Left lung (tissue), 10 donors: ENCODE data around the gene PLBD1. TPM values are rescaled to one million over a fixed set of nuclear protein-coding genes. Genes with fewer than 3 reads are reported as not detected.

Source experiments
- ATAC-seq: fragments of 200-7000 bp; cut with Tn5 transposase; one replicate; pipeline ENCODE4 v1.9.1; 2020; ENCODE audit warnings: moderate library complexity
- DNase-seq, 4 donors: peaks; one replicate each; pipeline ENCODE4 v3.0.0-alpha.2; 2013 to 2020
- H3K27ac ChIP-seq, 2 donors: fragments of 200-600 bp; sonication (generic) in 1 of 2; one replicate each; pipeline versions ENCODE4 v1.5.0 to v1.8.0; 2020 to 2021
- H3K27me3 ChIP-seq, 2 donors: fragments of 200-600 bp; sonication (generic) in 1 of 2; one replicate each; pipeline versions ENCODE4 v1.5.0 to v1.8.0; 2020 to 2021
- H3K36me3 ChIP-seq, 2 donors: fragments of 200-600 bp; sonication (generic) in 1 of 2; one replicate each; pipeline versions ENCODE4 v1.5.0 to v1.8.0; 2020 to 2021
- H3K4me1 ChIP-seq, 2 donors: fragments of 200-600 bp; one replicate each; pipeline ENCODE4 v1.8.0; 2021
- H3K4me3 ChIP-seq, 2 donors: fragments of 200-600 bp; sonication (generic) in 1 of 2; one replicate each; pipeline versions ENCODE4 v1.5.0 to v1.8.0; 2020 to 2021; ENCODE audit warnings: mild to moderate bottlenecking in 1 of 2
- H3K9me3 ChIP-seq, 2 donors: fragments of 200-600 bp; sonication (generic) in 1 of 2; one replicate each; pipeline versions ENCODE4 v1.5.0 to v1.8.0; 2020 to 2021
- intact Hi-C, 2 donors: fragments of 100-400 bp; cut with DNase I; formaldehyde crosslinking; loops; one replicate each; pipeline versions ENCODE4 v1.11.2 to v1.14.2; 2022
- polyA plus RNA-seq, 6 donors: library from polyadenylated mRNA; unstranded; fragments of 120-200 nt; gene quantifications; one replicate each; pipeline ENCODE4 v1.2.1, GENCODE V29; 2013; ENCODE audit not compliant: insufficient read length in 6 of 6
- total RNA-seq, 2 donors: library from RNA; stranded (reverse); fragmentation: NEBNext Ultra II Directional; extraction: Animal tissue kit (Norgen Biotek cat#: 25700); gene quantifications; one replicate each; pipeline ENCODE4 v1.2.1, GENCODE V29; 2021
- TF ChIP-seq, protein P1 (sequence below), 2 donors: fragments of 200-600 bp; sonication (generic) in 1 of 2; IDR thresholded peaks; one replicate each; pipeline versions ENCODE4 v1.5.0 to v1.8.0; 2021; ENCODE audit warnings: antibody characterized with exemption in 2 of 2
- donor health status: DM: no; HTN: yes; CAD: no.
- donor health status: DM: no; HTN: no; CAD: no.

The PLBD1 gene
- total and polyA plus RNA-seq, 8 donors: 26.3 to 44.8 (median 30.5) TPM

DNA sequence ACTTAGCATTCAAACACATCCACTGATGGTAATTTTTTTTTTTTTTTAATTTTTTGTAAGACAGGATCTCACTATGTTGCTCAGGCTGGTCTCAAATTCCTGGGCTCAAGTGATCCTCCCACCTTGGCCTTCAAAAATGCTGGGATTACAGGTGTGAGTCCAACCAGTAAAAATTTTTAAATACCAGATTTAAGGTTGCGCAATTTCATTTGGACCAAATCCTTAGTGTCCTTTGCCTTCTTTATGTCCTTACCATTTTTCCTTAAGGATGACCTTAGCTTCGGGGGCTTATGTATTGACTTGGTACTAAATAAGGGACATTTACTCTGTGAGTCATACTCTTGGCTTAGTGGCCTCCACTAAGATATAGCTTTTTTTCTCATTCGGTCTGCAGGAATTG, 4.1 kb upstream of the PLBD1 start:
- no peaks in the 10 kb centered on the region for H3K9me3 ChIP-seq
- no peak for DNase-seq
- H3K36me3 ChIP-seq: no peaks in the 10 kb centered on the region
- TF ChIP-seq, protein P1, sequence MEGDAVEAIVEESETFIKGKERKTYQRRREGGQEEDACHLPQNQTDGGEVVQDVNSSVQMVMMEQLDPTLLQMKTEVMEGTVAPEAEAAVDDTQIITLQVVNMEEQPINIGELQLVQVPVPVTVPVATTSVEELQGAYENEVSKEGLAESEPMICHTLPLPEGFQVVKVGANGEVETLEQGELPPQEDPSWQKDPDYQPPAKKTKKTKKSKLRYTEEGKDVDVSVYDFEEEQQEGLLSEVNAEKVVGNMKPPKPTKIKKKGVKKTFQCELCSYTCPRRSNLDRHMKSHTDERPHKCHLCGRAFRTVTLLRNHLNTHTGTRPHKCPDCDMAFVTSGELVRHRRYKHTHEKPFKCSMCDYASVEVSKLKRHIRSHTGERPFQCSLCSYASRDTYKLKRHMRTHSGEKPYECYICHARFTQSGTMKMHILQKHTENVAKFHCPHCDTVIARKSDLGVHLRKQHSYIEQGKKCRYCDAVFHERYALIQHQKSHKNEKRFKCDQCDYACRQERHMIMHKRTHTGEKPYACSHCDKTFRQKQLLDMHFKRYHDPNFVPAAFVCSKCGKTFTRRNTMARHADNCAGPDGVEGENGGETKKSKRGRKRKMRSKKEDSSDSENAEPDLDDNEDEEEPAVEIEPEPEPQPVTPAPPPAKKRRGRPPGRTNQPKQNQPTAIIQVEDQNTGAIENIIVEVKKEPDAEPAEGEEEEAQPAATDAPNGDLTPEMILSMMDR (IDR thresholded peaks at IDR 0.05): no peak
- no peak overlapping the region for H3K4me3 ChIP-seq
- ATAC-seq: no peak
- peaks cover 0 to 36% of the 10 kb centered on the region in 2 donors for H3K4me1 ChIP-seq
- H3K27ac ChIP-seq: no peak overlapping the region
- intact Hi-C loops: no loop called here
- peaks cover 0 to 13% of the 10 kb centered on the region in 2 donors for H3K27me3 ChIP-seq

DNA sequence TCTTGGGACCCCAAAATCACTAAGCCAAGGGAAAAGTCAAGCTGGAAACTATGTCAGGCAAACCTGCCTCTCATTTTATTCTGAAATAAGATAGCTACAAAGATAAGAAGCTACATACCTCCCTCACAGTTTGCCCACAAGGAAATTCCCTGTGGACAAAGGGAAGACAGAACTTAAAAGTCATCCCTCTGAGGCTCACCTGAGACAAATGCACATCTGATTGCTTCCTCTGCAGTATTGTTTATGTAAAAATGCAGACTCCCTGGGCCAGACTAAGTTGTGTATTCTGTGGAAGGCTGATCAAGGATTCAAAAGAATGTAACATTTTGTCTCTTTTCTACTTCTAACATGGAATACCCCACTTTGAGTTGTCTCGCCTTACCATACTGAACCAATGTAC, 2.5 kb upstream of the PLBD1 start:
- Histone ChIP-seq H3K9me3 (no peaks in the 10 kb centered on the region), H3K4me1 (peaks cover 0 to 41% of the 10 kb centered on the region in 2 donors), H3K27me3 (peaks cover 0 to 14% of the 10 kb centered on the region in 2 donors), H3K27ac (no peak overlapping the region), H3K4me3 (no peak overlapping the region), H3K36me3 (no peaks in the 10 kb centered on the region)
- ATAC-seq: no peak
- DNase-seq: no peak
- TF ChIP-seq, protein P1 (IDR thresholded peaks at IDR 0.05): no peak
- intact Hi-C loops: no loop called here

GRCh38 chr12:14564336-14564959, 3.2 kb downstream of the PLBD1 start:
- ATAC-seq: no peak
- Histone ChIP-seq H3K27ac (no peak overlapping the region), H3K27me3 (peaks cover 0 to 14% of the 10 kb centered on the region in 2 donors), H3K36me3 (no peaks in the 10 kb centered on the region), H3K4me3 (no peak overlapping the region), H3K4me1 (peaks cover 0 to 83% of the 10 kb centered on the region in 2 donors), H3K9me3 (no peaks in the 10 kb centered on the region)
- DNase-seq: no peak
- TF ChIP-seq, protein P1 (IDR thresholded peaks at IDR 0.05): no peak
- intact Hi-C loops: no loop called here

DNA sequence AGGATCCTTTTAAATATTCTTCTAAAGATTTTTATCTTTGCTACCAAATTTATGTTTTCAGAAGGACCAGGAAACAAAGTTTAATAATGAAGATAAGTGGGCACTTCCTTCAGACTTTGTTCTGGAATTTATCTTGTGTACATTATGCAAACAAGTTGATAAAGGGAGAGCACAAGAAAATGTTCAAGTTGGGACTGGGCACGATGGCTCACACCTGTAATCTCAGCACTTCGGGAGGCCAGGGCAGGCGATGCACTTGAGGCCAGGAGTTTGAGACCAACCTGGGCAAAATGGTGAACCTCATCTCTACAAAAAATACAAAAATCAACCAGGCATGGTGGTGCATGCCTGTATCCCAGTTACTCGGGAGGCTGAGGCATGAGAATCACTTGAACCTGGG, 4.6 kb downstream of the PLBD1 start:
- Histone ChIP-seq H3K36me3 (no peaks in the 10 kb centered on the region), H3K4me3 (no peak overlapping the region), H3K4me1 (peaks cover 0 to 82% of the 10 kb centered on the region in 2 donors), H3K27ac (peak overlapping the region in 1 of 2 donors; percentile 63), H3K9me3 (no peaks in the 10 kb centered on the region), H3K27me3 (peaks cover 0 to 14% of the 10 kb centered on the region in 2 donors)
- intact Hi-C loops: no loop called here
- DNase-seq (no peak), ATAC-seq (no peak)
- TF ChIP-seq, protein P1 (IDR thresholded peaks at IDR 0.05): no peak

DNA sequence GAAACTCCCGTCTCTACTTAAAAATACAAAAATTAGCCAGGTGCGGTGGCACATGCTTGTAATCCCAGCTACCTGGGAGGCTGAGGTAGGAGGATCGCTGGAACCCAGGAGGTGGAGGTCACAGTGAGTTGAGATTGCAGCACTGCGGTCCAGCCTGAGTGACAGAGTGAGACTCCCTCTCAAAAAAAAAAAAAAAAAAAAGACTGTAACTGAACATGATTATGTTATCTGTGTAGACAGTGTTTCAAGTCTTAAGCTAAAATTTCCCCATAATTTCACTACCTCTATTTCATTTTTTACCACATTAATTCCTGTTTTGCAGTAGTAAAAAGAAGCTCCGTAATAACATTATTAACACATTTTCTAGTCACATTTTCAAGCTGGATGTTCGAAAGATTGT, 5.4 kb downstream of the PLBD1 start:
- Histone ChIP-seq H3K27ac (peak overlapping the region in 1 of 2 donors; percentile 63), H3K27me3 (peaks cover 0 to 6% of the 10 kb centered on the region in 2 donors), H3K9me3 (no peaks in the 10 kb centered on the region), H3K4me3 (no peak overlapping the region), H3K4me1 (peaks cover 0 to 79% of the 10 kb centered on the region in 2 donors), H3K36me3 (no peaks in the 10 kb centered on the region)
- TF ChIP-seq, protein P1 (IDR thresholded peaks at IDR 0.05): no peak
- intact Hi-C loops: no loop called here
- DNase-seq (no peak), ATAC-seq (no peak)
